ENCODE data around the gene BMPR1A.

GRCh38 chr10:86803156-86803555, 46.7 kb downstream of the BMPR1A start:
- no peak for TF ChIP-seq FOXP2 (optimal IDR thresholded peaks at IDR 0.05; ENCODE audit: borderline replicate concordance, extremely low read depth, extremely low read length, insufficient read depth)
- no peak for TF ChIP-seq POLR2AphosphoS5 (IDR thresholded peaks at IDR 0.05; ENCODE audit: low read depth, low read length)
